H1 (cell line): Measurements from ENCODE around the gene ULK3. TPM values are rescaled to one million over a fixed set of nuclear protein-coding genes. Genes with fewer than 3 reads are reported as not detected.

Experiments used
- CTCF ChIA-PET: fragments of 300-600 bp; sonication (Branson Sonifier 250); formaldehyde crosslinking; loops from one replicate; lab custom pipeline; 2021; ENCODE audit not compliant: partially characterized antibody; lab: Charles Lee
- POLR2A ChIA-PET: fragments of 300-600 bp; sonication (Branson Sonifier 250); formaldehyde crosslinking; loops from one replicate; lab custom pipeline; 2021; ENCODE audit warnings: inconsistent platforms; ENCODE audit not compliant: partially characterized antibody; lab: Charles Lee
- DNase-seq, 2 experiments: peaks; one replicate each; pipeline versions ENCODE4 v3.0.0 to v3.0.0-alpha.2; 2010 to 2022; ENCODE audit warnings: low spot score in 2 of 2, low read depth in 1 of 2, mixed read lengths in 1 of 2
- FAIRE-seq: peaks from 2 replicates; lab custom pipeline; 2011; peaks lifted over from hg19 to GRCh38; lab: Jason Lieb, UNC
- H2AFZ ChIP-seq: 2 replicates; pipeline ENCODE4 v1.8.1; 2012; ENCODE audit warnings: low read length, inconsistent platforms
- H2AK5ac ChIP-seq: 2 replicates; pipeline ENCODE4 v1.6.1; 2013; ENCODE audit warnings: low read depth, low read length
- H2BK120ac ChIP-seq: replicated peaks from 2 replicates; pipeline ENCODE3; 2013; ENCODE audit warnings: low read depth, low read length, inconsistent platforms
- H2BK12ac ChIP-seq: 2 replicates; pipeline ENCODE4 v1.6.1; 2013; ENCODE audit warnings: low read depth, low read length
- H2BK15ac ChIP-seq: 2 replicates; pipeline ENCODE4 v1.6.1; 2013; ENCODE audit warnings: low read length
- H2BK20ac ChIP-seq: 2 replicates; pipeline ENCODE4 v1.6.1; 2013; ENCODE audit warnings: low read length
- H2BK5ac ChIP-seq: 2 replicates; pipeline ENCODE4 v1.6.1; 2013; ENCODE audit warnings: low read depth, low read length
- H3K14ac ChIP-seq: 2 replicates; pipeline ENCODE4 v1.6.1; 2013; ENCODE audit warnings: inconsistent platforms; ENCODE audit not compliant: insufficient read length
- H3K18ac ChIP-seq: 2 replicates; pipeline ENCODE4 v1.6.1; 2013; ENCODE audit warnings: low read length; ENCODE audit errors: extremely low read depth
- H3K23ac ChIP-seq: 2 replicates; pipeline ENCODE4 v1.6.1; 2013; ENCODE audit warnings: inconsistent platforms; ENCODE audit not compliant: insufficient read length
- H3K23me2 ChIP-seq: 2 replicates; pipeline ENCODE4 v1.6.1; 2013; ENCODE audit warnings: low read depth, low read length
- H3K27ac ChIP-seq: 2 replicates; pipeline ENCODE4 v1.6.1; 2011; ENCODE audit warnings: low read depth, low read length, inconsistent platforms
- H3K27me3 ChIP-seq, 4 experiments: replicated peaks in 1 of 4; 1 replicate in 1 of 4; 2 replicates in 3 of 4; pipeline versions ENCODE4 v1.6.1 to v1.8.1; 2011 to 2013; ENCODE audit warnings: low read length in 3 of 4, mild to moderate bottlenecking in 3 of 4, inconsistent platforms in 2 of 4, mixed read lengths in 2 of 4, moderate library complexity in 1 of 4; ENCODE audit not compliant: control insufficient read depth in 3 of 4, insufficient read depth in 3 of 4; ENCODE audit errors: extremely low read depth in 1 of 4
- H3K36me3 ChIP-seq, 4 experiments: 2 replicates each; pipeline versions ENCODE4 v1.6.1 to v1.8.1; 2011 to 2013; ENCODE audit warnings: mild to moderate bottlenecking in 4 of 4, low read length in 3 of 4, moderate library complexity in 2 of 4, control low read depth in 1 of 4, inconsistent platforms in 1 of 4; ENCODE audit not compliant: insufficient read depth in 4 of 4, control insufficient read depth in 2 of 4
- H3K4ac ChIP-seq: replicated peaks from 2 replicates; pipeline ENCODE3; 2013; ENCODE audit warnings: low read length, low read depth, mixed read lengths, inconsistent platforms; ENCODE audit not compliant: insufficient read length
- H3K4me1 ChIP-seq, 4 experiments: replicated peaks in 1 of 4; 1 replicate in 1 of 4; 2 replicates in 3 of 4; pipeline versions ENCODE4 v1.6.1 to v1.8.1; 2011 to 2013; ENCODE audit warnings: low read length in 3 of 4, inconsistent platforms in 2 of 4, mixed read lengths in 1 of 4; ENCODE audit not compliant: insufficient read depth in 4 of 4, control insufficient read depth in 3 of 4
- H3K4me2 ChIP-seq, 2 experiments: 2 replicates each; pipeline versions ENCODE4 v1.6.1 to v1.8.1; 2011 to 2013; ENCODE audit warnings: low read depth in 2 of 2, low read length in 2 of 2, control low read depth in 1 of 2, inconsistent platforms in 1 of 2, mild to moderate bottlenecking in 1 of 2; ENCODE audit not compliant: insufficient read depth in 1 of 2
- H3K4me3 ChIP-seq, 4 experiments: fragments of 200-600, 300-600 bp in 1 of 4; sonication (generic), shearing (Covaris generic), sonication (Bioruptor Twin) in 1 of 4; 2 replicates each; pipeline versions ENCODE4 v1.5.1 to v1.8.1; 2011 to 2016; ENCODE audit warnings: low read length in 4 of 4, low read depth in 3 of 4, control low read depth in 2 of 4, inconsistent platforms in 2 of 4, mild to moderate bottlenecking in 2 of 4, mixed read lengths in 1 of 4, moderate library complexity in 1 of 4; ENCODE audit not compliant: insufficient read depth in 2 of 4; ENCODE audit errors: extremely low read depth in 1 of 4
- H3K56ac ChIP-seq: replicated peaks from 2 replicates; pipeline ENCODE3; 2013; ENCODE audit warnings: low read depth, mild to moderate bottlenecking, mixed read lengths, low read length, inconsistent platforms; ENCODE audit not compliant: insufficient read length
- H3K79me1 ChIP-seq: 2 replicates; pipeline ENCODE4 v1.6.1; 2013; ENCODE audit warnings: low read depth, low read length, control low read depth
- H3K79me2 ChIP-seq, 2 experiments: 2 replicates each; pipeline versions ENCODE4 v1.6.1 to v1.8.1; 2012 to 2013; ENCODE audit warnings: low read length in 2 of 2, mild to moderate bottlenecking in 2 of 2, inconsistent platforms in 1 of 2; ENCODE audit not compliant: insufficient read depth in 2 of 2, control insufficient read depth in 1 of 2
- H3K9ac ChIP-seq, 4 experiments: replicated peaks in 1 of 4; 1 replicate in 1 of 4; 2 replicates in 3 of 4; pipeline versions ENCODE4 v1.6.1 to v1.8.1; 2011 to 2013; ENCODE audit warnings: low read depth in 3 of 4, low read length in 3 of 4, control low read depth in 2 of 4, mild to moderate bottlenecking in 2 of 4, moderate library complexity in 2 of 4, inconsistent platforms in 1 of 4; ENCODE audit errors: extremely low read depth in 1 of 4
- H3K9me3 ChIP-seq, 2 experiments: 2 replicates each; pipeline versions ENCODE4 v1.6.1 to v1.8.1; 2012 to 2013; ENCODE audit warnings: mild to moderate bottlenecking in 2 of 2, moderate library complexity in 2 of 2, control low read depth in 1 of 2, inconsistent platforms in 1 of 2, low read depth in 1 of 2, low read length in 1 of 2, mixed read lengths in 1 of 2; ENCODE audit not compliant: insufficient read depth in 2 of 2
- H4K20me1 ChIP-seq, 2 experiments: replicated peaks in 1 of 2; 2 replicates each; pipeline versions ENCODE3 to v1.8.1; 2011 to 2013; ENCODE audit warnings: inconsistent platforms in 2 of 2, low read length in 2 of 2, mild to moderate bottlenecking in 1 of 2; ENCODE audit not compliant: insufficient read depth in 2 of 2, control insufficient read depth in 1 of 2
- H4K5ac ChIP-seq: 2 replicates; pipeline ENCODE4 v1.6.1; 2013; ENCODE audit warnings: low read length, low read depth, mixed read lengths, inconsistent platforms; ENCODE audit not compliant: insufficient read length
- H4K8ac ChIP-seq: 2 replicates; pipeline ENCODE4 v1.8.0; 2013; ENCODE audit warnings: mild to moderate bottlenecking, moderate library complexity, low read length, inconsistent platforms; ENCODE audit not compliant: insufficient read depth; ENCODE audit errors: extremely low read depth
- H4K91ac ChIP-seq: replicated peaks from 2 replicates; pipeline ENCODE3; 2013; ENCODE audit warnings: low read length, mixed read lengths, inconsistent platforms; ENCODE audit not compliant: insufficient read length
- BACH1 ChIP-seq: IDR thresholded peaks from 2 replicates; pipeline ENCODE4 v1.6.1; 2012; ENCODE audit warnings: low read length, improper control_type of control experiment
- POLR2A ChIP-seq, 2 experiments: IDR thresholded peaks; 1 replicate in 1 of 2; 2 replicates in 1 of 2; pipeline ENCODE4 v1.6.1; 2011; ENCODE audit warnings: low read depth in 2 of 2, low read length in 2 of 2, mild to moderate bottlenecking in 2 of 2; ENCODE audit errors: control extremely low read depth in 1 of 2
- WGBS, 2 experiments: shearing (Covaris generic) in 1 of 2; methylation state at CpG; one replicate each; pipeline versions ENCODE4 v1.1.6 to v1.1.7; 2013 to 2015; ENCODE audit warnings: low lambda C conversion rate in 2 of 2, mixed read lengths in 2 of 2, inconsistent platforms in 1 of 2, low coverage in 1 of 2, missing lambda C conversion rate in 1 of 2; ENCODE audit not compliant: insufficient replicate concordance in 2 of 2, insufficient coverage in 1 of 2, insufficient read length in 1 of 2; ENCODE audit errors: extremely low coverage in 1 of 2, missing lambda C conversion rate in 1 of 2; 5-methylcytosine and 5-hydroxymethylcytosine counted together
- polyA plus RNA-seq, 7 experiments: library from polyadenylated mRNA; depleted of rRNA in 3 of 7; stranded (reverse) in 5 of 7; unstranded in 2 of 7; fragments of >200 nt in 5 of 7; fragments of 200-250 nt in 2 of 7; gene quantifications; 1 replicate in 5 of 7; 2 replicates in 1 of 7; 4 replicates in 1 of 7; pipeline versions ENCODE4 v1.2.1 to v1.2.3, GENCODE V29; 2011 to 2013; ENCODE audit warnings: missing spikeins in 2 of 7, mixed read lengths in 2 of 7
- total RNA-seq: library from RNA; stranded (reverse); fragmentation: NEBNext Ultra II Directional; extraction: Animal tissue kit (Norgen Biotek cat#: 25700); gene quantifications from 2 replicates; pipeline ENCODE4 v1.2.1, GENCODE V29; 2021

Gene ULK3
- total and polyA plus RNA-seq, 2 of the 8 experiments (the other 6 are each of a cell fraction or from before 2014, with no cell fraction given), result 27.1 to 34.4 TPM

DNA sequence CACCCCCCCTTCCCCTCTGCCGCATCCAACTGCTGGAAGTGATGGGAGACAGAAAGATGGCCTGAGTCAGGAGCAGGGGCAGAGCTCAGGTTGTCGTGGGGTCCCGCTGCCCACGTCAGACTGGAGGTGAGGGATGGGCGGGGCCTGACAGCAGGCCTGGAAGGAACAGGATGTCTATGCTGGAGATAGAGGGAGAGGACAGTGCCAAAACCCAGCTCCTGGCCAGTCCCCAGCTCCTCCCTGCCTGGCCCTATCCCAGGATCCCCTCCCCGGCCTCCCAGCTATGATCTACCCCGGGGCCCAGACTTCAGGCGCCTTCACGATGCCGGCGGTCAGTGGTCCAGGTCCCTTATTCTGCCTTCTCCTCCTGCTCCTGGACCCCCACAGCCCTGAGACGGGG, 30.4 kb downstream of the ULK3 start, which contains the start of gene LMAN1L:
Gene LMAN1L, plus strand, starts transcription at position 303 of the 400 bp plus-strand sequence. Its CDS starts 20 bp downstream, at position 323.
- ChIA-PET CTCF (interaction anchor here (0.7 to 10.2 kb wide), 12 partner anchors 8 to 179 kb away, joined by 3 to 113 read pairs (median 4); partner anchors contain the start of genes CPLX3 and CSK), POLR2A (interaction anchor here (0.9 kb wide), 1 partner anchor 14 kb away, joined by 5 read pairs; the partner anchor contains the start of gene CPLX3)
- Histone ChIP-seq H3K9me3 (no peaks in the 10 kb centered on the region), H3K79me1 (no peaks in the 10 kb centered on the region), H2BK15ac (no peak within 1 kb of the TSS), H3K14ac (no peak within 1 kb of the TSS), H2BK120ac (no peak within 1 kb of the TSS), H3K4ac (no peak within 1 kb of the TSS), H3K56ac (no peak within 1 kb of the TSS), H2BK12ac (no peak within 1 kb of the TSS), H3K36me3 (no peaks in the 10 kb centered on the region), H2BK5ac (no peak within 1 kb of the TSS), H3K79me2 (no peaks in the 10 kb centered on the region), H3K4me2 (no peak within 1 kb of the TSS), H3K4me1 (peaks cover 0 to 9% (median 5%) of the 10 kb centered on the region in 4 experiments; a peak in 5 of 7 replicates), H3K23me2 (no peaks in the 10 kb centered on the region), H2AFZ (no peak within 1 kb of the TSS), H4K20me1 (no peaks in the 10 kb centered on the region), H3K9ac (no peak within 1 kb of the TSS), H2BK20ac (no peak within 1 kb of the TSS), H3K23ac (no peak within 1 kb of the TSS), H3K27ac (no peak within 1 kb of the TSS), H4K5ac (no peak within 1 kb of the TSS), H4K8ac (no peak within 1 kb of the TSS), H3K27me3 (no peaks in the 10 kb centered on the region), H4K91ac (no peak within 1 kb of the TSS), H2AK5ac (peak within 1 kb of the TSS; percentile 39; the same call in 1 of the 2 replicates), H3K18ac (no peak within 1 kb of the TSS), H3K4me3 (no peak within 1 kb of the TSS)
- TF ChIP-seq POLR2A (IDR thresholded peaks at IDR 0.05; ENCODE audit: control extremely low read depth in 1 of 2, low read depth in 2 of 2, low read length in 2 of 2) (no peak), BACH1 (no peak)
- WGBS, 2 experiments, result 90% methylated on average over 12 of the region's 12 CpGs; no CpG with 5 or more reads in 1 of the 2 experiments
- DNase-seq, result no peak
- no peak for FAIRE-seq
